DND-41 (cell line): ENCODE measurements around the gene CD300LD.
"Not testable (repeated sequence)": the region's sequence is repeated elsewhere in the genome, so short reads cannot be mapped to it uniquely, and the experiment has no call there.

Experiments
- EZH2 ChIP-seq: IDR thresholded peaks from 3 replicates; pipeline ENCODE4 v1.6.1; 2012; ENCODE audit warnings: borderline replicate concordance, low read depth, mild to moderate bottlenecking, moderate library complexity, low read length, inconsistent platforms; ENCODE audit not compliant: severe bottlenecking
- TF ChIP-seq, protein P1 (sequence below): IDR thresholded peaks from 2 replicates; pipeline ENCODE4 v1.5.1; 2012; ENCODE audit warnings: borderline replicate concordance, low read length, moderate library complexity, mild to moderate bottlenecking; ENCODE audit not compliant: poor library complexity, severe bottlenecking; ENCODE audit errors: extremely low read depth

DNA sequence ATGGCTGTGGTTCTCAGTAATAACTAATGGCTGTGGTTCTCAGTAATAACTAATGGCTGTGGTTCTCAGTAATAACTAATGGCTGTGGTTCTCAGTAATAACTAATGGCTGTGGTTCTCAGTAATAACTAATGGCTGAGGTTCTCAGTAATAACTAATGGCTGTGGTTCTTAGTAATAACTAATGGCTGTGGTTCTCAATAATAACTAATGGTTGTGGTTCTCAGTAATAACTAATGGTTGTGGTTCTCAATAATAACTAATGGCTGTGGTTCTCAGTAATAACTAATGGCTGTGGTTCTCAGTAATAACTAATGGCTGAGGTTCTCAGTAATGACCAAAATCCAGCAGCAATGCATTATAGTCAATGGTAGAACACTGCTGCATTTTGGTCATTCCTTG is 18.4 kb downstream of the CD300LD start:
- TF ChIP-seq, protein P1, sequence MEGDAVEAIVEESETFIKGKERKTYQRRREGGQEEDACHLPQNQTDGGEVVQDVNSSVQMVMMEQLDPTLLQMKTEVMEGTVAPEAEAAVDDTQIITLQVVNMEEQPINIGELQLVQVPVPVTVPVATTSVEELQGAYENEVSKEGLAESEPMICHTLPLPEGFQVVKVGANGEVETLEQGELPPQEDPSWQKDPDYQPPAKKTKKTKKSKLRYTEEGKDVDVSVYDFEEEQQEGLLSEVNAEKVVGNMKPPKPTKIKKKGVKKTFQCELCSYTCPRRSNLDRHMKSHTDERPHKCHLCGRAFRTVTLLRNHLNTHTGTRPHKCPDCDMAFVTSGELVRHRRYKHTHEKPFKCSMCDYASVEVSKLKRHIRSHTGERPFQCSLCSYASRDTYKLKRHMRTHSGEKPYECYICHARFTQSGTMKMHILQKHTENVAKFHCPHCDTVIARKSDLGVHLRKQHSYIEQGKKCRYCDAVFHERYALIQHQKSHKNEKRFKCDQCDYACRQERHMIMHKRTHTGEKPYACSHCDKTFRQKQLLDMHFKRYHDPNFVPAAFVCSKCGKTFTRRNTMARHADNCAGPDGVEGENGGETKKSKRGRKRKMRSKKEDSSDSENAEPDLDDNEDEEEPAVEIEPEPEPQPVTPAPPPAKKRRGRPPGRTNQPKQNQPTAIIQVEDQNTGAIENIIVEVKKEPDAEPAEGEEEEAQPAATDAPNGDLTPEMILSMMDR = not testable (repeated sequence)
- not testable (repeated sequence) for TF ChIP-seq EZH2
